GM10266 (cell line): ENCODE results near the gene ZMAT5.

Experiments
- DNase-seq: peaks from one replicate; pipeline ENCODE4 v3.0.0; 2012; ENCODE audit errors: extremely low spot score
- TF ChIP-seq, protein P1 (sequence below): IDR thresholded peaks from 2 replicates; pipeline ENCODE4 v1.5.1; 2012; ENCODE audit warnings: mild to moderate bottlenecking, low read depth; ENCODE audit not compliant: control insufficient read depth, insufficient read depth; ENCODE audit errors: missing control alignments

The ZMAT5 gene

DNA sequence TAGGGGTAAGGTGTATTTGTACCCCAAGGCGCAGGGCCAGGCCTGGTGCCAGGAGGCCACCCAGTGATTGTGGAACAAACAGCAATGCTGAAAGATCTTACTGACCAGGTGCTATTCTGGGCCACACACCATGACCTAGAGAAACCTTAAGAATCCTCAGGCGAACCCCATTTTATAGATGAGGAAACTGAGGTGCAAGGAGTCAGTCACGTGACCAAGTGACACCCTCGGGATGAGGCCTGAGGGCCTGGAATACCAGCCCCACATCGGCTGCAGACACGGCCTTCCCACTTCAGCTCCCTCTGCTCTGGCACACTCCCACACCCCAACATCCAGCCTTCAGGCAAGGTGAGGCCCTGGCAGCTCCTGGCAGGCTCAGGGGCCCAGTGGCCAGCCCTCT lies 33.9 kb downstream of the ZMAT5 start:
- DNase-seq = no peak
- TF ChIP-seq, protein P1, sequence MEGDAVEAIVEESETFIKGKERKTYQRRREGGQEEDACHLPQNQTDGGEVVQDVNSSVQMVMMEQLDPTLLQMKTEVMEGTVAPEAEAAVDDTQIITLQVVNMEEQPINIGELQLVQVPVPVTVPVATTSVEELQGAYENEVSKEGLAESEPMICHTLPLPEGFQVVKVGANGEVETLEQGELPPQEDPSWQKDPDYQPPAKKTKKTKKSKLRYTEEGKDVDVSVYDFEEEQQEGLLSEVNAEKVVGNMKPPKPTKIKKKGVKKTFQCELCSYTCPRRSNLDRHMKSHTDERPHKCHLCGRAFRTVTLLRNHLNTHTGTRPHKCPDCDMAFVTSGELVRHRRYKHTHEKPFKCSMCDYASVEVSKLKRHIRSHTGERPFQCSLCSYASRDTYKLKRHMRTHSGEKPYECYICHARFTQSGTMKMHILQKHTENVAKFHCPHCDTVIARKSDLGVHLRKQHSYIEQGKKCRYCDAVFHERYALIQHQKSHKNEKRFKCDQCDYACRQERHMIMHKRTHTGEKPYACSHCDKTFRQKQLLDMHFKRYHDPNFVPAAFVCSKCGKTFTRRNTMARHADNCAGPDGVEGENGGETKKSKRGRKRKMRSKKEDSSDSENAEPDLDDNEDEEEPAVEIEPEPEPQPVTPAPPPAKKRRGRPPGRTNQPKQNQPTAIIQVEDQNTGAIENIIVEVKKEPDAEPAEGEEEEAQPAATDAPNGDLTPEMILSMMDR = no peak

DNA sequence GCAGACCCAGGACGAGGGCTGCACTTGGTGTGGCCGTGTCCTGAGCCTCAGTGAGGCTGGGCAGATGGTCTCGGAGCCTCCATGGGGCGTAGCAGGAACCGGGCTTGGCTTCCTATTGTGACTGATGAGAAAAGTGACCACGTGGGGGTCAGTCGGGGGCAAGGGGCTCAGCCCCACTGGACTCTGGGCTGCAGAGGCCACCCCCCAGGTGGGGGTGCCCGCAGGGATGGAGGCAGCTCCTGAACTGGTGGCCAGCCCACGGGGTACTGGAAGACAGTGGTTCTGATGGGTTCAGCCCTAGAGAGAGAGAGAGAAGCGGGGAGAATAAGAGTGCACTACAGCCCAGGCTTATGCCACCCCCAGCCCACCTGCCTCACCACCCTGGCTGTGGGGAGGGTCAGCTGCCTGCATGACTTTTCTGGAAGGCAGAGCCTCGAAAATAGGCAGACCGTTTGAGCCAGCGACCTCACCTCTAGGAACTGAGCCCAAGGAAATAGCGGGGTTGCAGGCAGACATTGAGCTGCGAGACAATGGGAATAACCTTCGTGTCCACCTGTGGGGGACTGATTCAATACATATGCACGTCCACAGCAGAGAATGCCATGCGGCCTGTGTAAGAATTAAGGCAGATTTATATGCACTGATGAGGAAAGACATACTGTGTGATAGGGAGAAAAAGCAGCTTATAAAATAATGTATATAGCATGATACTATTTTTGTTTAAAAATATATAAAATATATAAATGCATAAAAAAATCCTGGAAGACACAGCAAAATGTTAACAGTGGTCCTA lies 35.6 kb downstream of the ZMAT5 start:
- TF ChIP-seq, protein P1 = no peak
- DNase-seq = no peak

DNA sequence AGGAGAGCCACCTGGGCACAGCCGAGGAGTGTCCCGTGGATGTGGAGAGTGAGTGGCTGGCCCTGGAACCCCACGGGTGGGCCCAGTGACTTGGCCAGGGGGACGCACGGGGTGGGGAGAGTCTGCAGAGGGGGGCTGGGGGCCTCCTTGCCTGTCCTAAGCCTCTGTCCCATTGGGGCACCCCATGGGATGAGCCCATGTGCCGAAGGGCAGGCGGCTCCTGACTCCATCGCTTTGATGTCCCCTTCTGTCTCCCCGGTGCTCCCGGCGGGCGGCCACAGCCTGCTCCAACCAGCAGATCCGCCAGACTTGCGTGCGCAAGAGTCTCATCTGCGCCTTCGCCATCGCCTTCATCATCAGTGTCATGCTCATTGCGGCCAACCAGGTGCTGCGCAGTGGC lies 37.6 kb downstream of the ZMAT5 start:
- TF ChIP-seq, protein P1 = no peak
- no peak for DNase-seq

DNA sequence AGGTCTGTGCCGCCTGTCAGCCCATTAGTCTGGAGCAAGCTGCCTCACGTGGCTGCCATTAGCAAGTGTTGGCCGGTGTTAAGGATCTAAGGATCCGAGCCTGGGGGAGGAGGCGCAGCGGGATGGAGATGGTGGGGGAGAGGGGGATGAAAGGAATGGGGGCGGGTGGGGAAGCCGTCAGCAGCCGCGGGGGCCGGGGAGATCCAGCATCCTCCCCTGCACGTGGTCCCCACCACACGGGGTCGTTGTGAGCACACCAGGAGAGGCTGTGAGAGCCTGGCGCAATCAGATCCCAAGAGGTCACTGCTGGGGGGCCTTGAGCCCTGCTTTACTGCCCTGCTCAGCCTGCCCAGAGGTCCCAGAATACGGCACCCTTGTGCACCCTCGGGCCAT lies 39.7 kb downstream of the ZMAT5 start:
- peak; percentile 78 for DNase-seq
- TF ChIP-seq, protein P1 = peak; percentile 45

DNA sequence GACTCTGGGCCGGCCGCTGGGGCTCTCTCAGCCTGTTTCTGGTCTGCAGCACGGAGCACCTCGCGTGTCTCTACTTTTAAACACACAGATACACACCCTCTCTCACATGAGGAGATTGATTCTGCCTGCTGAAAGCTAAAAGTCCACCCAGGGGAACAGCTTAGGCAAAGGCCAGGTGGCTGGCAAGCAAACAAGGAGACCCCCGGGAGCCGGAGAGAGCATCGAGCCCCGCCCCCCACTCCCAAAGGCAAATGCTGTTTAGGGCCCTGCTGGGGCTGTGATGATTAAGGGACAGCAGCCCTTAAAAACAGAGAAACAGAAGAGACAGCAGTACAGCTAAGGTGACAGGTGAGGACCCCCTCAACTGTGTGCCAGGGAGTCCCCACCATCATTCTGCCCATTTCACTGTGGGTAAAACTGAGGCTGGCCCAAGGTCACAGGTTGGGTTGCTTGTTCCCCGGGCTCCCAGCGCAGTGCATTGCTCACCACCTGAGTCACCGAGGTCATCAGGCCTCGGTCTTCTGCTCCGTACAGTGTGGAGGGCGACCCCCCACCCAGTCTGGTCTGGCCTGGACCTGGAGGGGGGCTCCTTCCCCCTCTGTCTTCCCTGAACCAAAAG lies 40.2 kb downstream of the ZMAT5 start:
- TF ChIP-seq, protein P1 = no peak

DNA sequence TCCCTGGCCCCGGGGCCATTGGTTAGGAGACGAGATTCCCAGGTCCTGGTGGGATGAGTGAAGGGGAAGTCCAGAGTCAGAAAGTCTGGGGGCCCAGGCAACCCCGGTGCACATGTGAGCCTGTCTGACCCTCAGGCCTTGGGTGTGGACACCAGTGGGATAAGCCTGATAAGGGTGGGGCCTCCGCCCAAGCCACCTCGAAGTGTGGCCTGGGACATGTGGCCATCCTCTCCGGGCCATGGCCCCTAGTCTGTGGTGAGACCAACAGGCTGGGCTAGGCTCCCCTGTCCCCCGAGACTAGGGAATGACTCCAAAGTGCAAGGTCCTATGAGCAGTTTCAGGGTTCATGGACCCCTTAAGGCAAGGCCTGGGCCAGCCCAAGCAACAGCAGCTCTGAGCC lies 40.7 kb downstream of the ZMAT5 start:
- no peak for DNase-seq
- TF ChIP-seq, protein P1 = no peak

More for the DNA sequence above, 40.2 kb downstream of the ZMAT5 start:
- no peak for DNase-seq

DNA sequence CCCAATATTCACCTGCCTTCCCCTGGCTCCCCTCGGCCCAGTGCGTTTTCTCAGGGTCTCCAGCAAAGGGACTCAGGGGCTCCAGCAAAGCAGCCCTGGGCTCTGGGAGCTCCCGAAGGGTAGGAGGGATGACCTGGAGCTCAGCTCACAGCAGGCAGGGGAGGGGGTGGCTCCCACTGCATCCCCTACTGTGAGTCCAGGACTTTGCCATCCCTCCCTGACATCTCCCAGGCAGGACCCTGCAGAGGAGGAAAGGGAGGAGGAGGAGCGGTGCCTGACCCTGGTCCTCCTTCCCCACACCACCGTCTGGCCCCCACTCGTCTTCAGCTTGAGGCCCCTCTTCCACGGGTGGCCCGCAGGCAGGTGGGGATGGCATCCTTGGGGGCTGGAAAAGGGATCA lies 42.0 kb downstream of the ZMAT5 start:
- TF ChIP-seq, protein P1 = no peak
- no peak for DNase-seq
